H9 (cell line): ENCODE measurements around the gene RSBN1L. TPM values are rescaled to one million over a fixed set of nuclear protein-coding genes. Genes with fewer than 3 reads are reported as not detected.

Source experiments
- DNase-seq: peaks from one replicate; pipeline ENCODE4 v3.0.0-alpha.2; 2017
- H2AFZ ChIP-seq: one replicate; pipeline ENCODE4 v1.6.1; 2013; ENCODE audit warnings: mild to moderate bottlenecking, low read length, control low read depth, moderate library complexity
- H2AK5ac ChIP-seq: 2 replicates; pipeline ENCODE4 v1.6.1; 2013; ENCODE audit warnings: low read length, control low read depth, mixed read lengths; ENCODE audit not compliant: insufficient read length
- H2BK120ac ChIP-seq: one replicate; pipeline ENCODE4 v1.6.1; 2013; ENCODE audit warnings: low read depth, mild to moderate bottlenecking, low read length, control low read depth, inconsistent platforms; ENCODE audit not compliant: poor library complexity, severe bottlenecking
- H2BK12ac ChIP-seq: 2 replicates; pipeline ENCODE4 v1.6.1; 2013; ENCODE audit warnings: low read length, control low read depth, mixed read lengths, low read depth; ENCODE audit not compliant: insufficient read length
- H2BK15ac ChIP-seq: 2 replicates; pipeline ENCODE4 v1.6.1; 2013; ENCODE audit warnings: low read depth, low read length, control low read depth
- H2BK20ac ChIP-seq: one replicate; pipeline ENCODE4 v1.6.1; 2013; ENCODE audit warnings: low read depth, mild to moderate bottlenecking, low read length, control low read depth, inconsistent platforms; ENCODE audit not compliant: poor library complexity, severe bottlenecking
- H2BK5ac ChIP-seq: 2 replicates; pipeline ENCODE4 v1.6.1; 2013; ENCODE audit warnings: low read length, control low read depth, mixed read lengths; ENCODE audit not compliant: insufficient read length
- H3K14ac ChIP-seq: 2 replicates; pipeline ENCODE4 v1.6.1; 2013; ENCODE audit warnings: low read length, control low read depth; ENCODE audit not compliant: insufficient read depth
- H3K18ac ChIP-seq: 2 replicates; pipeline ENCODE4 v1.6.1; 2013; ENCODE audit warnings: low read depth, mild to moderate bottlenecking, mixed read lengths, low read length, control low read depth; ENCODE audit not compliant: insufficient read length
- H3K23ac ChIP-seq: 2 replicates; pipeline ENCODE4 v1.6.1; 2013; ENCODE audit warnings: low read length, control low read depth, mixed read lengths, low read depth; ENCODE audit not compliant: insufficient read length
- H3K23me2 ChIP-seq: 2 replicates; pipeline ENCODE4 v1.6.1; 2013; ENCODE audit warnings: low read depth, mild to moderate bottlenecking, mixed read lengths, low read length, control low read depth; ENCODE audit not compliant: insufficient read length, poor library complexity, severe bottlenecking
- H3K27ac ChIP-seq: 2 replicates; pipeline ENCODE4 v1.5.1; 2013; ENCODE audit warnings: low read length, control low read depth, mixed read lengths, low read depth; ENCODE audit not compliant: insufficient read length
- H3K27me3 ChIP-seq: 2 replicates; pipeline ENCODE4 v1.6.1; 2013; ENCODE audit warnings: low read length, control low read depth, inconsistent platforms; ENCODE audit not compliant: insufficient read depth
- H3K4ac ChIP-seq: 2 replicates; pipeline ENCODE4 v1.6.1; 2013; ENCODE audit warnings: low read depth, mild to moderate bottlenecking, control low read depth, inconsistent platforms, low read length, moderate library complexity
- H3K4me1 ChIP-seq: 2 replicates; pipeline ENCODE4 v1.6.1; 2013; ENCODE audit warnings: low read length, control low read depth, inconsistent platforms; ENCODE audit not compliant: insufficient read depth
- H3K4me2 ChIP-seq: 2 replicates; pipeline ENCODE4 v1.6.1; 2013; ENCODE audit warnings: low read length, control low read depth, mixed read lengths; ENCODE audit not compliant: insufficient read length, insufficient read depth
- H3K56ac ChIP-seq: 2 replicates; pipeline ENCODE4 v1.6.1; 2013; ENCODE audit warnings: low read depth, mild to moderate bottlenecking, mixed read lengths, low read length, control low read depth; ENCODE audit not compliant: insufficient read length
- H3K79me1 ChIP-seq: 2 replicates; pipeline ENCODE4 v1.6.1; 2013; ENCODE audit warnings: low read depth, mild to moderate bottlenecking, moderate library complexity, low read length, control low read depth, inconsistent platforms; ENCODE audit not compliant: insufficient read depth, poor library complexity, severe bottlenecking
- H3K79me2 ChIP-seq: 2 replicates; pipeline ENCODE4 v1.6.1; 2013; ENCODE audit warnings: low read length, control low read depth, inconsistent platforms; ENCODE audit not compliant: insufficient read depth
- H3K9ac ChIP-seq: 2 replicates; pipeline ENCODE4 v1.6.1; 2013; ENCODE audit warnings: low read length, control low read depth, mixed read lengths; ENCODE audit not compliant: insufficient read length; ENCODE audit errors: extremely low read depth
- H3K9me3 ChIP-seq: one replicate; pipeline ENCODE4 v1.6.1; 2013; ENCODE audit warnings: low read depth, low read length, inconsistent platforms; ENCODE audit not compliant: control insufficient read depth
- H3T11ph ChIP-seq: one replicate; pipeline ENCODE4 v1.6.1; 2013; ENCODE audit warnings: mild to moderate bottlenecking, low read length, control low read depth, inconsistent platforms
- H4K20me1 ChIP-seq: one replicate; pipeline ENCODE4 v1.6.1; 2013; ENCODE audit not compliant: control insufficient read depth, insufficient read length, insufficient read depth
- H4K5ac ChIP-seq: 2 replicates; pipeline ENCODE4 v1.6.1; 2013; ENCODE audit warnings: low read depth, mild to moderate bottlenecking, mixed read lengths, low read length, control low read depth; ENCODE audit not compliant: insufficient read length
- H4K8ac ChIP-seq: replicated peaks from 2 replicates; pipeline ENCODE4 v1.6.1; 2013; ENCODE audit warnings: low read length, control low read depth, mixed read lengths, low read depth; ENCODE audit not compliant: insufficient read length
- H4K91ac ChIP-seq: 2 replicates; pipeline ENCODE4 v1.6.1; 2013; ENCODE audit warnings: low read depth, mild to moderate bottlenecking, moderate library complexity, mixed read lengths, low read length, control low read depth; ENCODE audit not compliant: insufficient read length
- H3K27ac Mint-ChIP-seq, 3 experiments: 2 replicates in 2 of 3; 3 replicates in 1 of 3; pipeline ENCODE4 v1.8.0; 2020 to 2021; ENCODE audit warnings: mixed read lengths in 3 of 3, mild to moderate bottlenecking in 1 of 3, moderate library complexity in 1 of 3
- H3K27me3 Mint-ChIP-seq: 2 replicates; pipeline ENCODE4 v1.8.0; 2021; ENCODE audit warnings: low read depth, mild to moderate bottlenecking, moderate library complexity, mixed read lengths
- H3K36me3 Mint-ChIP-seq, 3 experiments: 2 replicates in 2 of 3; 3 replicates in 1 of 3; pipeline ENCODE4 v1.8.0; 2020 to 2021; ENCODE audit warnings: low read depth in 3 of 3, mixed read lengths in 3 of 3; ENCODE audit not compliant: insufficient read depth in 1 of 3
- H3K4me1 Mint-ChIP-seq, 2 experiments: 2 replicates each; pipeline ENCODE4 v1.8.0; 2020; ENCODE audit warnings: mixed read lengths in 2 of 2
- H3K4me3 Mint-ChIP-seq, 2 experiments: 2 replicates in 1 of 2; 3 replicates in 1 of 2; pipeline ENCODE4 v1.8.0; 2020 to 2021; ENCODE audit warnings: mild to moderate bottlenecking in 2 of 2, mixed read lengths in 2 of 2, moderate library complexity in 1 of 2
- H3K9me3 Mint-ChIP-seq, 2 experiments: 2 replicates in 1 of 2; 3 replicates in 1 of 2; pipeline ENCODE4 v1.8.0; 2020; ENCODE audit warnings: mild to moderate bottlenecking in 2 of 2, mixed read lengths in 2 of 2, moderate library complexity in 1 of 2
- CTCF ChIP-seq: fragments of 200-600 bp; sonication (generic); conservative IDR thresholded peaks from 3 replicates; pipeline ENCODE4 v1.8.0; 2021; ENCODE audit warnings: antibody characterized with exemption, mild to moderate bottlenecking
- WGBS: extraction: QIAGEN DNeasy Blood & Tissue Kit; methylation state at CpG from one replicate; pipeline ENCODE4 v1.1.7; 2013; ENCODE audit warnings: missing lambda C conversion rate, low lambda C conversion rate, mixed read lengths; ENCODE audit not compliant: insufficient read length; ENCODE audit errors: extremely low coverage; 5-methylcytosine and 5-hydroxymethylcytosine counted together
- total RNA-seq: library from RNA; stranded (reverse); gene quantifications from 2 replicates; pipeline ENCODE4 v1.2.1, GENCODE V29; 2021

Gene RSBN1L
- total RNA-seq, 1 experiment from 2014 or later, result 20.6 TPM

GRCh38 chr7:77766801-77767605 is 70.7 kb downstream of the RSBN1L start:
- Histone ChIP-seq H3K9me3 (no peaks in the 10 kb centered on the region), H2BK20ac (no peak overlapping the region), H3K27ac (no peak overlapping the region), H3K4me1 (no peaks in the 10 kb centered on the region; the same call in 1 of the 2 replicates), H2AFZ (no peak overlapping the region), H2BK12ac (no peak overlapping the region), H3K23me2 (no peaks in the 10 kb centered on the region), H4K91ac (no peak overlapping the region), H2BK120ac (no peak overlapping the region), H4K20me1 (no peaks in the 10 kb centered on the region), H3K23ac (no peak overlapping the region), H2BK5ac (no peak overlapping the region), H4K5ac (no peak overlapping the region), H3K56ac (no peak overlapping the region), H3T11ph (no peak overlapping the region), H3K79me2 (no peaks in the 10 kb centered on the region; the same call in 1 of the 2 replicates), H3K9ac (no peak overlapping the region), H3K79me1 (peaks cover 2% of the 10 kb centered on the region), H2BK15ac (no peak overlapping the region), H3K18ac (no peak overlapping the region), H3K4me2 (no peak overlapping the region), H3K4ac (no peak overlapping the region), H4K8ac (no peak overlapping the region), H2AK5ac (no peak overlapping the region), H3K14ac (no peak overlapping the region), H3K27me3 (no peaks in the 10 kb centered on the region)
- no peaks in the 10 kb centered on the region for H3K9me3 Mint-ChIP-seq
- TF ChIP-seq CTCF, result no peak
- no CpG with 5 or more reads among the region's 6 CpGs for WGBS
- H3K4me3 Mint-ChIP-seq, result no peak overlapping the region
- peak overlapping the region in 2 of 3 experiments; percentile 81 to 90; a peak in 3 of 7 replicates for H3K27ac Mint-ChIP-seq
- no peak for DNase-seq
- peaks cover 0 to 12% of the 10 kb centered on the region in 2 experiments; a peak in 3 of 4 replicates for H3K4me1 Mint-ChIP-seq
- H3K27me3 Mint-ChIP-seq, result no peaks in the 10 kb centered on the region
- peaks cover 8 to 24% (median 18%) of the 10 kb centered on the region in 3 experiments; a peak in 6 of 7 replicates for H3K36me3 Mint-ChIP-seq
